CD4-positive, alpha-beta T cell treated with Interleukin-4 for 1 hour (primary cell): Measurements from ENCODE around the gene CSF2.
A peak's percentile ranks its signal among the peaks of the same experiment; 100 is the strongest.

Experiments used
- DNase-seq, 2 donors: peaks; one replicate each; pipeline ENCODE4 v3.0.0-alpha.2; 2020 to 2022

The CSF2 gene

DNA sequence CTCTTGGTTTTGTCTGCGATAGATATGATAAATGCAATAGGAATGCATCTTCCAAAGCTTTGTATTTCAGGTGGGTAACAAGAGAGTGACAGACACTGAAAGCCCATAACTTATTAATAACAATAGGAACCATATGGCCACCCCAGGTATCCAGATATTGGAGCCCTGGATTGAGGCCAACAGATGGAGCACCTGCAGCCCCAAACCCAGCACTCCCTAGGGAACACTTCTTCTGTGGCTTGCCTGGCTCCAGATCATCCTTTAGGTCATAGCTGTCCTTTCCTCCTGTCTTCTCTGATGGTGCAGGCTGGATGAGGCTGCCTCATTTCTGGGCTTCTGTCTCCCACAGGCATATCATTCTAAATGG is 18.2 kb upstream of the CSF2 start:
- no peak for DNase-seq

DNA sequence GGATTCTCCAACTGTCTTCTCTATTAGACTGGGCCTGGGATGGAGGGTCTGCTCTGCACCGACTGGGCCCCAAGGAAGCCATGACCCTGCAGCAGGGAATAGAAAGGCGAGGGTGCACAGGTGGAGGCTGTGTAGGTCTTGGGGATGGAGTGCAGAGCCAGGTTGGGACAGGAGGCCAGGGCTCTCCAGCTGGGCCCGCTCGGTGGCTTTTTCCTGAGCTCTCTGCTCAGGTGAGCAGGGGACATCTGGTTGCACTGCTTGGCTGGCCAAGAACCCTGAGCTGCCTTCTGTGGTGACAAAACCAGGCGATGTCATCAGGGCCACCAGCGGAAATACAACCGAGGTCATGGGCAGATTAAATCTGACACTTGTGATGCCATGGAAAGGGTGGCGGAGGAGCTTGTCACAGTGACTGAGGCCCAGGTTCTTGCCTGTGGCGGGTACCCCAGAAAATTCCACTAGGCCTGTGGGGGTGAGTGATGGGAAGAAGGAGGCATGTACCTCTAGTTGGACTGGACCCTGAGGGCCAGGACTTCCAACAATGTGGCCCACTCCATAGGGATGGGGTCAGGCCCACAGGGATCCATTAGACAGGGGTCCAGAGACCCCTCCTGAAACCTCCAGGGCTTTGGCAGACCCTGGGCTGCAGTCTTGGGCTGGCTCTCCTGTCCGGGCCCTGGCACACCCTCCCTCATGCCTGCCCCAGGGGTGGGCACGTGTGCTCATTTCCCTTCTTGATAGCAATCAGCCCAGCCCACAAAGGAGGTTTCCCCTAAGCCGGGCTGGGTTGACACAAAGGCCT is 17.6 kb upstream of the CSF2 start:
- DNase-seq, result peak; percentile 53 to 66

GRCh38 chr5:132056610-132057497 is 16.7 kb upstream of the CSF2 start:
- DNase-seq, result no peak

DNA sequence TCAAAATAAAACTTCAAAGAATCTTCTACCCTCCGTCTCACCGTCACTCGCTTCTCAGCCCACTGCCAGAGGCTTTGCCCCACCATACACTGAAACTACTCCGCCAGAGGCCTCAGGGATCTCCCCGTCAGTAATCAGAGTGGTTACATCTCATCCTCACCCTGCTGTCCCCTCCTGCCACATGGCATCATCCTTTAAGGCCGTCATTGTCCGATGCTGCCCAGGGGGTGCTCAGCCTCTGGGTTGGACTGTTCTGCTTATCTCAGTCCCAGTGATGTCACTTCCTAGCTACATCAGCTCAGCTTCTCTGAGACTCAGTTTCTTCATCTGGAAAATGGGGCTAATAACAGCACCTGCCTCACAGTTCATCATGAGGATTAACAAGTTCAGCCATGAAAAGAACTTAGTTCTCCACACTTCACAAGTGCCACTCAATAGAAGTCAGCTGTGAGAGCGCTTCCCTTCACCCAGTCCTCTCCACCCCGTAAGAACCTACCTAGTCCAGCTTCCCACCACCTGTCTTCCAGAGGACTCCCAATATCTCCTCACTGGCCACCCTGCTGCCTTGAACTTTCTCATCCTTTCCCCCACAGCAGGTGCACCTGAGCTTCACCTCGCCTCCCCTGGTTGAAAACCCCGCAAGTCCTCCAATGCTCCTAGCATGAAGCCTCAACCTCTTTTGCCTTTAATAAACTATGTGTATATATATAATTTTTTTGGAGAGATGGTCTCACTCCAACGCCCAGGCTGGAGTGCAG is 15.9 kb upstream of the CSF2 start:
- DNase-seq, result no peak

DNA sequence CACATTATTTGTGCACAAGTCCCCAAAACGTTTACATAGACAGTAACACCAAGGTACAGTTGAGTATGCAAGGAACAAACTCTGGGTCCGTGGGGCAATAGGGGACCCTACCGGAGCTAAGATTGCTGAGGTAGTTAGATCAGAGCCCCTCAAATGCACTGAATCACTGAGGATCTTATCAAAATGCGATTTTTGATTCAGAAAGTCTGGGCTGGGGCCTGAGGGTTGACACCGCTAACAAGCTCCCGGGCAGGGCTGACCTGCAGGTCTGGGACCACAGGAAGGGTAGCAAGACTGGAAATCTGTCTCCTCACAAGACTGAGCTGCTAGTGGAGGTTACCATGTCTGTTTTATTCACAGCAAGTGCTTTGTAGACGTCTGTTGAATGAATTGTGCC is 14.9 kb upstream of the CSF2 start:
- no peak for DNase-seq

GRCh38 chr5:132059043-132059695 is 14.4 kb upstream of the CSF2 start:
- DNase-seq, result peak in 1 of 2 donors; percentile 48

GRCh38 chr5:132059696-132060500 is 13.7 kb upstream of the CSF2 start:
- no peak for DNase-seq

- DNase-seq, result no peak
Observed at GRCh38 chr5:132060501-132061161, 13.0 kb upstream of the CSF2 start, which contains the start of gene IL3. TSS of gene IL3 (plus strand) at chr5:132060655. CDS start at chr5:132060707, 52 bp downstream.

DNA sequence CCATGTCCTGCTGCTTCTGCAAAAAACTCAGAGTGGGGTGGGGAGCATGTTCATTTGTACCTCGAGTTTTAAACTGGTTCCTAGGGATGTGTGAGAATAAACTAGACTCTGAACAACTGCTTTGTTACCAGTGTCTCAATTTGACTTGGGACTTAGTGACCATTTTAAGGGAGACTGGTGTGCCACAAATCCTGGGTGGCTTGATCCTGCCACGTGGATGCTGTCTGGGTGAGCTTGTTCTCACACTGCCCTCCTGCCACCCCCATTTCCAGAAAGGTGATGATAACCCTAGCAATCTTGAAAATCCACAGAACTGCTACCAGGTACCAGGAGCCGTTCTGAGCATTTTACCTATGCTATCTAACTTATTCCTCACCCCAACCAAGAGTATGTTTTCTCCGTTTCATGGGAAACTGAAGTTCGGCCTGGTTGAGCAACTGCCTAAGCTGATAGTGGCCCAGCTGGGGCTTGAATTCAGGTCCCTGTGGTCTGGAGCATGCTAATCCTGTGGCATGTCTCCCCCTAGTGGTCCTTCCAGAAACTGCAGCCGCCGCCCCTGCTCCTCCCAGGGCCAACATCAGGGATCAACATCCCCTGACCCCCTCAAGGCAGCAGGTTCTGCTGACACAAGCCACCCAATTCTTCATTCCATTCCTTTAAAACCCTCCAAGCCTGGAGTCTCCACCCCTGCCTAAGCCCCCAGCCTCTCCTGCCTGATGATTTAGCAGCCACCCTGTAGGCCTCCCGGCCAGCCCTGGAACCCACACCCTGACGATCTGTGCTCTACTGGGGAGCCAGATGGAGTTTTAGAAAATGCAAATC is 10.3 kb upstream of the CSF2 start:
- peak; percentile 74 to 79 for DNase-seq

DNA sequence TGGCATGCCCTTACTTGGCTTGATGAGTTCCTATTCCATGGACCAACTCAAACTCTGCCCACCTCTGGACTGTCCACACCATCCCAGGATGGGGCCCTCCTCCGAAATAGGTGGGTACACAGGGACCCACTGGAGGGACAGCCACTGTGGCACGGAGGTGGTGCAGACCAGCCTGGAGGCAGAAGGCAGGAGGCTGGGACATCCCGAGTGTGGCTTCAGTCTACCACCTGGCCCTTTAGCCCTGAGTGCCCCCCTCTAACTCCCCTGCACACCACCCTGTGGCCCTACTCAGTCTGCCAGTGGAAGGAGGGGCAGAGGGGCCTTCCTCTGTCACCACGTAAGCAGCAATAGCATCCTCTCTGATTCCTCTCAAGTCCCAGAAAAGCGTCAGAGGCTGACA is 9.4 kb upstream of the CSF2 start:
- no peak for DNase-seq

DNA sequence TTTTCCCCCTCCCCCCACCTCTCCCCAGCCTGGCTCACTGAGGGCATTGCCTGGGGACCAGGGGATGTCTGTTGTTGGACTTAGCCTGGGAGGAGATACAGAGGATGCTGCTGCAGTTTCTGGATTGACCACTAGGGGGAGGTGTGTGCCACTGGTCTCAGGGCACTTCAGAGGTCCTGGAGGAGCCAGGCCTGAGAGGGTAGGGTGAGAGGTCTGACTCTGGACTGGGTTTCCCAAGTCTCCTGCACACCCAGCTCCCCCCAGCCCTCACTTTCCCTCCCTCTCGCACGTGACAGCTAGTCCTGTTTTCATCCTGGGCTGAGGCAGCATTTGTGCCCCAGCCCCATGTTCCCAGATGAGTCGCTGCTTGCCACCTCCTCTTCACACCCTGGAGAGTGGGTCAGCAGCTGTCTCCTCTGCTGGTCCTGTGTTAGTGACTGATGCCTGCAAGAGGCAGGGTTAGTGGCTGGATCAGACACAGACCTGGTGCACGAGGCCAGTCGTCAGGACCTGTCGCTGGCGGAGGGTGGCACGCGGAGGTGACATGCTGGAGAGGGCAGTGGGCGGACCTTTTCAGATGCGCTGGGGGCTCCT is 8.8 kb upstream of the CSF2 start:
- DNase-seq, result peak; percentile 76 to 79

GRCh38 chr5:132065351-132065937 is 8.1 kb upstream of the CSF2 start:
- peak; percentile 42 to 60 for DNase-seq

DNA sequence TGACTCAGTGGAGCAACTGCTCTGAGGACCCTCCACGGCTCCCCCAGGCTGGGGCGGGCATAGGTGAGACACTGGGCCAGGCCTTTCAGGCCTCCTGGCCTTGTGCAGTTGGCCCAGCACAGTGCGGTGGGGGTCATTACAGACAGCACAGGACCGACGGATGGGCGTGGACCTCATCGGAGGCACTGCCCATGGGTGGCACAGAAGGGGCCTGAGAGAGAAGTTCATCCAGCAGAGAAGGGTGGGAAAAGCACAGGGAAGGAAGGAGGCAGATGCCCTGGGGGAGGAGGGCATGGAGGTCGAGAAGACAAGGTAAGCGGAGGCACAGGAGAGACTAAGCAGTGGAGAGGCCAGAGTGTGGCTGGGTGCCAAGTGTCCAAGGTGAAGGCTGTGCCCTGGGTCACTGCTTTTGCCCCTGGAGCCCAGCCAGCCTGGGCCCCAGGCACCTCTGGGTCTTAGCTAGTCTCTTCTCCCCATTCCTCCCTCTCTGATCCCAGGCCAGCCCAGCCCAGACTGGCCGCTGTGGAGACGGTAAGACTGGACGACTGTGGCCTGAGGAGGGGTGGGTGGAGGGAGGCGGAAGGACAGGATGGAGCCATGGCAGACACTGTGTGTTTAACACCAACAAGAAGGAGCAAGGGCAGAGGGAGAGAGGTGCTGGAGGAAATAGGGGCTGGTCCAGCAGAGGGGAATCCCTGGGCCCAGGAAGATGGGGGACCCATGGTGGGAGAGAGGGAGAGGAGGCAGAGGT is 7.5 kb upstream of the CSF2 start:
- no peak for DNase-seq

- DNase-seq, result no peak
Observed at GRCh38 chr5:132066871-132067270, 6.7 kb upstream of the CSF2 start.

DNA sequence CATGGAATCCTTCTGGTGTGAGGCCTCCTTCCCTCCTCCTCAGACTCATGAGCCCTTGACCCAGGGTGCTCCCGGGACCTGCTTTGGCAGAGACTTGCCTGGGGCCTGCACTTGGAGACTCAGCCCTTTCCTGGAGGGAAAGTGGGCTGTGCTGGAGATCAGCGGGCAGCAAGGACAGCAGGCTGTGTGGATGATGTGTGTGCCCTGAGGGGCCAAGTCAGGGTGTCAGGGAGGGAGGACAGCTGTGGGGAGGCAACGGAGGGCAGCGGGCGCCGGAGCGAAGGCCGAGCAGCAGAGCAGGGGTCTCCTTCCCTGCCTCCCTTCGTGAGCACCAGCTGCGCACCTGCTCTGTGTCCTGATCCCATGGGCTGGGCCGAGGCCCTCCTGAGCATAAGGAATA is 6.1 kb upstream of the CSF2 start:
- no peak for DNase-seq

- no peak for DNase-seq
Observed at GRCh38 chr5:132067941-132068808, 5.4 kb upstream of the CSF2 start.

GRCh38 chr5:132069561-132069960 is 4.0 kb upstream of the CSF2 start:
- no peak for DNase-seq

DNA sequence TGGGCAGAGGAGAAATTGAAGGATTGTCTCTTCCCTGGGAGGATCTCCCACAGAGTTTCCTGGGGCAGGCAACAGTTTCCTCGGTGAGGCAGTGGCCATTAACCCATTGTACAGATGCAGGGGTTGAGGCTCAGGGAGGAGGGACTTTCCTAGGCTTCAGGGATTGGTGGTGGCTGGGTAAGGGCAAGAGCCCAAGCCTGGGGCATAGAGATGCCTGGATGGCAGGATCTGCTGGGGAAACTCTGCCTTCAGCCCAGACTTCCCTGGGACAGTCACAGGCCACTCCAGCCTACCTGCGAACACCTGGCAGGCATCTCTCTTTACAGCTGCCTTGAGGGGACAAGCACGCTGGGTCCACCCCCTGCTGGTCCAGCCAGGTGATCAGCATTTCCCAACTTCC is 3.6 kb upstream of the CSF2 start:
- no peak for DNase-seq
